C4-2B (cell line): ENCODE data around the gene GRK5.

ENCODE experiments used
- ZFX ChIP-seq: fragments of 450-650 bp; IDR thresholded peaks from 2 replicates; pipeline ENCODE4 v1.6.1; 2017
- TF ChIP-seq, protein P1 (sequence below): fragments of 450-650 bp; conservative IDR thresholded peaks from 2 replicates; pipeline ENCODE4 v1.5.1; 2017; ENCODE audit warnings: mild to moderate bottlenecking

DNA sequence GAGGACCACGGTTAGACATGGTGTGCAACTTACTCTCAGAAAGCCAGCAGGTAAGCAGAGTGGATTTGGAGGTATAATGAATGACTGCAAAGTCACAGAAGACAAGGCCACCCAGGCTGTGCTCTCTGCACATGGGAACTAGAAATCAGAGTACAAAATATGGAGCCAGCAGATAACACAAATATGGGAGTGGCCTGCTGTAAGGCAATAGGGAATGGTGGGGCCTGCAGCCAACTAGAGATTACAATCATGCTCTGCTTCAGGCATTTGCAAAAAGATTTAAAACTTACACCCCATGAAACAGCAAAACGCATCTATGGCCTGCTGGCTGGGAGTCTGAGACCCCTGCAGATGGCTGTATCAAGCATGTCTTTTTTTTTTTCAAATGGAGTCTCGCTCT, 288.2 kb downstream of the GRK5 start:
- TF ChIP-seq, protein P1, sequence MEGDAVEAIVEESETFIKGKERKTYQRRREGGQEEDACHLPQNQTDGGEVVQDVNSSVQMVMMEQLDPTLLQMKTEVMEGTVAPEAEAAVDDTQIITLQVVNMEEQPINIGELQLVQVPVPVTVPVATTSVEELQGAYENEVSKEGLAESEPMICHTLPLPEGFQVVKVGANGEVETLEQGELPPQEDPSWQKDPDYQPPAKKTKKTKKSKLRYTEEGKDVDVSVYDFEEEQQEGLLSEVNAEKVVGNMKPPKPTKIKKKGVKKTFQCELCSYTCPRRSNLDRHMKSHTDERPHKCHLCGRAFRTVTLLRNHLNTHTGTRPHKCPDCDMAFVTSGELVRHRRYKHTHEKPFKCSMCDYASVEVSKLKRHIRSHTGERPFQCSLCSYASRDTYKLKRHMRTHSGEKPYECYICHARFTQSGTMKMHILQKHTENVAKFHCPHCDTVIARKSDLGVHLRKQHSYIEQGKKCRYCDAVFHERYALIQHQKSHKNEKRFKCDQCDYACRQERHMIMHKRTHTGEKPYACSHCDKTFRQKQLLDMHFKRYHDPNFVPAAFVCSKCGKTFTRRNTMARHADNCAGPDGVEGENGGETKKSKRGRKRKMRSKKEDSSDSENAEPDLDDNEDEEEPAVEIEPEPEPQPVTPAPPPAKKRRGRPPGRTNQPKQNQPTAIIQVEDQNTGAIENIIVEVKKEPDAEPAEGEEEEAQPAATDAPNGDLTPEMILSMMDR: no peak
- TF ChIP-seq ZFX: no peak
